ENCODE results near the gene RAD23A.
"Not testable (repeated sequence)": the region's sequence is repeated elsewhere in the genome, so short reads cannot be mapped to it uniquely, and the experiment has no call there.

RAD23A gene

GRCh38 chr19:12955575-12955974 is 9.9 kb downstream of the RAD23A start:
- DNase-seq (ENCODE audit: low spot score): not testable (repeated sequence)

- no peak for DNase-seq (ENCODE audit: low spot score)
Measured at GRCh38 chr19:12955996-12956395, 10.3 kb downstream of the RAD23A start.

- DNase-seq (ENCODE audit: low spot score): peak; percentile 83
Measured at GRCh38 chr19:12956446-12957388, 11.1 kb downstream of the RAD23A start, which contains the start of gene GADD45GIP1. Gene GADD45GIP1, minus strand, starts transcription at chr19:12957223. Its CDS starts 11 bp downstream, at chr19:12957212.

- DNase-seq (ENCODE audit: low spot score): not testable (repeated sequence)
Measured at GRCh38 chr19:12957389-12957952, 11.8 kb downstream of the RAD23A start.

- DNase-seq (ENCODE audit: low spot score): no peak
Measured at GRCh38 chr19:12959481-12959880, 13.8 kb downstream of the RAD23A start.

- DNase-seq (ENCODE audit: low spot score): peak; percentile 91
Measured at GRCh38 chr19:12965017-12965811, 19.6 kb downstream of the RAD23A start.

- no peak for DNase-seq (ENCODE audit: low spot score)
Measured at GRCh38 chr19:12965812-12966135, 20.1 kb downstream of the RAD23A start.

- DNase-seq (ENCODE audit: low spot score): no peak
Measured at GRCh38 chr19:12967907-12968306, 22.2 kb downstream of the RAD23A start.

GRCh38 chr19:12969292-12969988 is 23.8 kb downstream of the RAD23A start, which contains the start of gene DAND5:
Gene DAND5, plus strand, starts transcription at chr19:12969576. Its CDS starts 85 bp downstream, at chr19:12969661.
- peak; percentile 46 for DNase-seq (ENCODE audit: low spot score)

- no peak for DNase-seq (ENCODE audit: low spot score)
Measured at GRCh38 chr19:12970070-12970820, 24.6 kb downstream of the RAD23A start.

- peak; percentile 41 for DNase-seq (ENCODE audit: low spot score)
Measured at GRCh38 chr19:12973236-12973635, 27.6 kb downstream of the RAD23A start.

- no peak for DNase-seq (ENCODE audit: low spot score)
Measured at GRCh38 chr19:12974301-12975220, 28.9 kb downstream of the RAD23A start.

- no peak for DNase-seq (ENCODE audit: low spot score)
Measured at GRCh38 chr19:12975221-12975741, 29.6 kb downstream of the RAD23A start.

- not testable (repeated sequence) for DNase-seq (ENCODE audit: low spot score)
Measured at GRCh38 chr19:12976109-12976508, 30.4 kb downstream of the RAD23A start.

GRCh38 chr19:12979974-12980373 is 34.3 kb downstream of the RAD23A start:
- no peak for DNase-seq (ENCODE audit: low spot score)

GRCh38 chr19:12982648-12983047 is 37.0 kb downstream of the RAD23A start:
- no peak for DNase-seq (ENCODE audit: low spot score)

- DNase-seq (ENCODE audit: low spot score): no peak
Measured at GRCh38 chr19:12983091-12983490, 37.4 kb downstream of the RAD23A start.

GRCh38 chr19:12983542-12984142 is 38.0 kb downstream of the RAD23A start:
- peak; percentile 92 for DNase-seq (ENCODE audit: low spot score)

- DNase-seq (ENCODE audit: low spot score): no peak
Measured at GRCh38 chr19:12984143-12984627, 38.5 kb downstream of the RAD23A start.
